Measurements from ENCODE around the gene CIDEC. TPM values are rescaled to one million over a fixed set of nuclear protein-coding genes. Genes with fewer than 3 reads are reported as not detected.

CIDEC gene
- total RNA-seq, 2 experiments from 2014 or later: not detected

GRCh38 chr3:9913601-9914000 is 33.5 kb upstream of the CIDEC start:
- no peaks in the 10 kb centered on the region for H3K36me3 ChIP-seq (ENCODE audit: insufficient read depth, low read length)
- peaks cover 19% of the 10 kb centered on the region for H3K4me1 Mint-ChIP-seq (ENCODE audit: low read depth)
- POLR2A ChIA-PET: interaction anchor here (2.6 to 4.9 kb wide), 2 partner anchors 19 to 23 kb away, joined by 17 to 32 read pairs; partner anchors contain the start of genes CRELD1 and JAGN1
- no peak overlapping the region for H3K4me3 Mint-ChIP-seq
- DNase-seq (no peak), ATAC-seq (ENCODE audit: poor library complexity) (no peak)
- no peaks in the 10 kb centered on the region for H3K9me3 Mint-ChIP-seq
- H3K27ac ChIP-seq (ENCODE audit: low read depth in 1 of 2, low read length in 2 of 2): no peak overlapping the region
- peaks cover 44% of the 10 kb centered on the region for H3K4me1 ChIP-seq (ENCODE audit: insufficient read depth, low read length)
- TF ChIP-seq CTCF (IDR thresholded peaks at IDR 0.05): no peak
- H3K9me3 ChIP-seq (ENCODE audit: control insufficient read depth in 1 of 2, insufficient read depth in 1 of 2, low read length in 2 of 2): no peaks in the 10 kb centered on the region
- no peaks in the 10 kb centered on the region for H3K36me3 Mint-ChIP-seq (ENCODE audit: low read depth)
- H3K27me3 ChIP-seq (ENCODE audit: control insufficient read depth in 1 of 2, insufficient read depth in 2 of 2, low read length in 2 of 2): no peaks in the 10 kb centered on the region
- no peak overlapping the region for H3K4me3 ChIP-seq (ENCODE audit: low read length)
- CTCF ChIA-PET: interaction anchor here (0.6 to 1.8 kb wide), 2 partner anchors 20 to 172 kb away, joined by 4 to 12 read pairs; partner anchors contain the start of gene CRELD1
- intact Hi-C loops (cut with DNase I, micrococcal nuclease): no loop called here
- no peaks in the 10 kb centered on the region for H3K27me3 Mint-ChIP-seq
- no peak overlapping the region for H3K27ac Mint-ChIP-seq

- Mint-ChIP-seq H3K27me3 (no peaks in the 10 kb centered on the region), H3K27ac (peak overlapping the region; percentile 28), H3K4me1 (ENCODE audit: low read depth) (peaks cover 19% of the 10 kb centered on the region), H3K9me3 (no peaks in the 10 kb centered on the region), H3K4me3 (peak overlapping the region; percentile 0), H3K36me3 (ENCODE audit: low read depth) (no peaks in the 10 kb centered on the region)
- H3K4me1 ChIP-seq (ENCODE audit: insufficient read depth, low read length): peaks cover 44% of the 10 kb centered on the region
- H3K27ac ChIP-seq (ENCODE audit: low read depth in 1 of 2, low read length in 2 of 2): no peak overlapping the region
- H3K36me3 ChIP-seq (ENCODE audit: insufficient read depth, low read length): no peaks in the 10 kb centered on the region
- ATAC-seq (ENCODE audit: poor library complexity) (peak; percentile 54), DNase-seq (peak in 4 of 14 experiments; percentile 45 to 55 (median 48))
- H3K4me3 ChIP-seq (ENCODE audit: low read length): no peak overlapping the region
- intact Hi-C loops (cut with DNase I, micrococcal nuclease): no loop called here
- TF ChIP-seq CTCF (IDR thresholded peaks at IDR 0.05): no peak
- no peaks in the 10 kb centered on the region for H3K27me3 ChIP-seq (ENCODE audit: control insufficient read depth in 1 of 2, insufficient read depth in 2 of 2, low read length in 2 of 2)
- ChIA-PET POLR2A (interaction anchor here (0.6 to 2.6 kb wide), 5 partner anchors 11 to 69 kb away, joined by 3 to 17 read pairs (median 3); partner anchors contain the start of genes CRELD1, JAGN1 and RPUSD3), CTCF (interaction anchor here (0.5 to 1.8 kb wide), 3 partner anchors 21 to 81 kb away, joined by 3 to 12 read pairs (median 3); partner anchors contain the start of gene CRELD1)
- no peaks in the 10 kb centered on the region for H3K9me3 ChIP-seq (ENCODE audit: control insufficient read depth in 1 of 2, insufficient read depth in 1 of 2, low read length in 2 of 2)
Observed at GRCh38 chr3:9912294-9912935, 32.4 kb upstream of the CIDEC start.

- no peaks in the 10 kb centered on the region for H3K9me3 ChIP-seq (ENCODE audit: control insufficient read depth in 1 of 2, insufficient read depth in 1 of 2, low read length in 2 of 2)
- ChIA-PET CTCF (interaction anchor here (0.5 to 1.8 kb wide), 3 partner anchors 21 to 80 kb away, joined by 3 to 12 read pairs (median 3); partner anchors contain the start of gene CRELD1), POLR2A (interaction anchor here (0.6 to 2.6 kb wide), 6 partner anchors 10 to 68 kb away, joined by 3 to 17 read pairs (median 3); partner anchors contain the start of genes CRELD1, JAGN1 and RPUSD3)
- no peak for TF ChIP-seq CTCF (IDR thresholded peaks at IDR 0.05)
- Mint-ChIP-seq H3K4me3 (no peak overlapping the region), H3K9me3 (no peaks in the 10 kb centered on the region), H3K27ac (peak overlapping the region; percentile 28), H3K36me3 (ENCODE audit: low read depth) (no peaks in the 10 kb centered on the region), H3K27me3 (no peaks in the 10 kb centered on the region), H3K4me1 (ENCODE audit: low read depth) (peaks cover 19% of the 10 kb centered on the region)
- ATAC-seq (ENCODE audit: poor library complexity) (no peak), DNase-seq (no peak)
- no peak overlapping the region for H3K27ac ChIP-seq (ENCODE audit: low read depth in 1 of 2, low read length in 2 of 2)
- no peaks in the 10 kb centered on the region for H3K36me3 ChIP-seq (ENCODE audit: insufficient read depth, low read length)
- intact Hi-C loops (cut with DNase I, micrococcal nuclease): no loop called here
- no peak overlapping the region for H3K4me3 ChIP-seq (ENCODE audit: low read length)
- H3K27me3 ChIP-seq (ENCODE audit: control insufficient read depth in 1 of 2, insufficient read depth in 2 of 2, low read length in 2 of 2): no peaks in the 10 kb centered on the region
- peaks cover 39% of the 10 kb centered on the region for H3K4me1 ChIP-seq (ENCODE audit: insufficient read depth, low read length)
Observed at GRCh38 chr3:9911863-9912262, 31.8 kb upstream of the CIDEC start.

All from CD4-positive, alpha-beta T cell (primary cell).